Activated T-helper 1 cell treated with Interleukin-2 at 50 U/mL for 16 hours (primary cell): ENCODE data around the gene PALLD.

Experiments
- DNase-seq: peaks from one replicate; pipeline ENCODE4 v3.0.0-alpha.2; 2020; ENCODE audit warnings: low read depth

PALLD gene

GRCh38 chr4:168527560-168527959 lies 30.7 kb downstream of the PALLD start:
- no peak for DNase-seq

GRCh38 chr4:168528131-168528949 lies 31.5 kb downstream of the PALLD start:
- DNase-seq, result no peak

- DNase-seq, result no peak
Observed at GRCh38 chr4:168529257-168529656, 32.4 kb downstream of the PALLD start.

- no peak for DNase-seq
Observed at GRCh38 chr4:168531305-168531704, 34.5 kb downstream of the PALLD start.

- DNase-seq, result no peak
Observed at GRCh38 chr4:168534535-168534934, 37.7 kb downstream of the PALLD start.

GRCh38 chr4:168535689-168536088 lies 38.8 kb downstream of the PALLD start:
- no peak for DNase-seq

- no peak for DNase-seq
Observed at GRCh38 chr4:168536448-168536847, 39.6 kb downstream of the PALLD start.

- no peak for DNase-seq
Observed at GRCh38 chr4:168537086-168537485, 40.2 kb downstream of the PALLD start.

- DNase-seq, result no peak
Observed at GRCh38 chr4:168537571-168537970, 40.7 kb downstream of the PALLD start.

- DNase-seq, result no peak
Observed at GRCh38 chr4:168538632-168539031, 41.8 kb downstream of the PALLD start.

GRCh38 chr4:168540086-168540485 lies 43.2 kb downstream of the PALLD start:
- no peak for DNase-seq

GRCh38 chr4:168540503-168541265 lies 43.8 kb downstream of the PALLD start:
- no peak for DNase-seq

- no peak for DNase-seq
Observed at GRCh38 chr4:168541266-168541953, 44.6 kb downstream of the PALLD start.

GRCh38 chr4:168549143-168549542 lies 52.3 kb downstream of the PALLD start:
- DNase-seq, result no peak

GRCh38 chr4:168550064-168550766 lies 53.4 kb downstream of the PALLD start:
- DNase-seq, result no peak

GRCh38 chr4:168551211-168551610 lies 54.4 kb downstream of the PALLD start:
- DNase-seq, result no peak

GRCh38 chr4:168551945-168552695 lies 55.3 kb downstream of the PALLD start:
- DNase-seq, result no peak

GRCh38 chr4:168553714-168554370 lies 57.0 kb downstream of the PALLD start:
- no peak for DNase-seq

- no peak for DNase-seq
Observed at GRCh38 chr4:168555437-168555836, 58.6 kb downstream of the PALLD start.

- no peak for DNase-seq
Observed at GRCh38 chr4:168557658-168558057, 60.8 kb downstream of the PALLD start.

GRCh38 chr4:168558599-168558998 lies 61.7 kb downstream of the PALLD start:
- DNase-seq, result no peak
